Measurements from ENCODE around the gene ZNF26.

DNA sequence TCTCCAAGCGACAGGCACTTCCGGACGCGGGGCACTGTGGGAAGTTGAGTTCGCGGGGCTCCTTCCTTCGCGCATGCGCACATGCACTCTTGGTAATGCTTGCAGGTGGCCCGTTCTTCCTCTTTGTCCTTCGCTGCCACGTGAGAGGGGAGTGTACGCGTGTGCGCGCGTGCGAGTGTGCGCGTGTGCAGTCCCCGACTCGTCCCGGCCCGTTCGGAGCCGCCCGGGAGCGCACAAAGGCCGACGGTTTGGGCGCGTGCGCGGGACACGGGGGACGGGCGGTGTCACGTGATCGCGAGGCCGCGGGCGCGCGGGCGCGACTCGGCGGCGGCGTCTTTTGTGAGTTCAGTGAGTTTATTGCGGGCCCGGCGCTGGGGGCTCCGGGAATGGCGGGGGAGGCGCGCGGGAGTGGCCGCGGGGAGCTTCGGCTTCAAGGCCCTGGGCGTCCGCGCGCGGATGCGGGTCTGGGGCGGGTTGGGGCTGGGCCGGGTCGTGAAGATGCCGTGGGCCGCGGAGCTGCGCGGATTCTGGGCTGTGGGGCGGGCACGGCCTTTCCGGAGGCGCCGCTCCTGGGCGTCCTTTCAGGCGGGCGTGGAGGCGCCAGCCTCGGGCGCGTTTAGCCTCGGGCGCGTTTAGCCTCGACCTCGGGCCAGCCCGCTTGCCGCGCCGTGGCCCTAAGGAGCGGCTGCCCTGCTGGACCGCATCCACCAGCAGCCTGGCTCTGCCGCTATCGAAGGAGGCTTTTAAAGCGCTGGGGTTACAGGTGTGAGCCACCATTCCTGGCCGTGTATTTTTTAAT is 51.2 kb downstream of the ZNF26 start, which contains the start of gene ZNF84:
- TF ChIP-seq, protein P1, sequence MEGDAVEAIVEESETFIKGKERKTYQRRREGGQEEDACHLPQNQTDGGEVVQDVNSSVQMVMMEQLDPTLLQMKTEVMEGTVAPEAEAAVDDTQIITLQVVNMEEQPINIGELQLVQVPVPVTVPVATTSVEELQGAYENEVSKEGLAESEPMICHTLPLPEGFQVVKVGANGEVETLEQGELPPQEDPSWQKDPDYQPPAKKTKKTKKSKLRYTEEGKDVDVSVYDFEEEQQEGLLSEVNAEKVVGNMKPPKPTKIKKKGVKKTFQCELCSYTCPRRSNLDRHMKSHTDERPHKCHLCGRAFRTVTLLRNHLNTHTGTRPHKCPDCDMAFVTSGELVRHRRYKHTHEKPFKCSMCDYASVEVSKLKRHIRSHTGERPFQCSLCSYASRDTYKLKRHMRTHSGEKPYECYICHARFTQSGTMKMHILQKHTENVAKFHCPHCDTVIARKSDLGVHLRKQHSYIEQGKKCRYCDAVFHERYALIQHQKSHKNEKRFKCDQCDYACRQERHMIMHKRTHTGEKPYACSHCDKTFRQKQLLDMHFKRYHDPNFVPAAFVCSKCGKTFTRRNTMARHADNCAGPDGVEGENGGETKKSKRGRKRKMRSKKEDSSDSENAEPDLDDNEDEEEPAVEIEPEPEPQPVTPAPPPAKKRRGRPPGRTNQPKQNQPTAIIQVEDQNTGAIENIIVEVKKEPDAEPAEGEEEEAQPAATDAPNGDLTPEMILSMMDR (IDR thresholded peaks at IDR 0.05; ENCODE audit: low read length): no peak
- TF ChIP-seq EZH2 (optimal IDR thresholded peaks at IDR 0.05; ENCODE audit: low read depth, low read length): no peak
- TF ChIP-seq EZH2phosphoT487 (IDR thresholded peaks at IDR 0.05; ENCODE audit: low read length): no peak
